Measurements from ENCODE around the gene PDCD11. TPM values are rescaled to one million over a fixed set of nuclear protein-coding genes. Genes with fewer than 3 reads are reported as not detected.

The PDCD11 gene
- 15.3 and 15.8 TPM in 2 replicates for polyA plus RNA-seq
- polyA minus RNA-seq, result 47.0 and 52.8 TPM in 2 replicates

- peak within 1 kb of the TSS; percentile 95 for H3K4me2 ChIP-seq (ENCODE audit: low read length)
- H3K4me3 ChIP-seq (ENCODE audit: low read length), result peak within 1 kb of the TSS; percentile 79
- no peaks in the 10 kb centered on the region for H3K9me2 ChIP-seq (ENCODE audit: insufficient read depth, low read length)
- no peaks in the 10 kb centered on the region for H3K27me3 ChIP-seq (ENCODE audit: insufficient read depth, low read depth, low read length)
- H3K27ac ChIP-seq (ENCODE audit: low read length), result peak within 1 kb of the TSS; percentile 78
- peak within 1 kb of the TSS; percentile 94 for H2AFZ ChIP-seq (ENCODE audit: low read depth, low read length)
- peak within 1 kb of the TSS; percentile 94 for H3K9ac ChIP-seq (ENCODE audit: low read length)
- H3K79me2 ChIP-seq (replicated peaks; ENCODE audit: insufficient read depth, low read length), result peaks cover 49% of the 10 kb centered on the region
- H3K36me3 ChIP-seq (ENCODE audit: insufficient read depth, low read length), result no peaks in the 10 kb centered on the region
- H4K20me1 ChIP-seq (ENCODE audit: insufficient read depth), result no peaks in the 10 kb centered on the region
- peak; percentile 96 for TF ChIP-seq POLR2AphosphoS5 (IDR thresholded peaks at IDR 0.05)
- no peak for TF ChIP-seq EP300 (conservative IDR thresholded peaks at IDR 0.05; ENCODE audit: poor library complexity, severe bottlenecking)
- peak; percentile 99 for TF ChIP-seq MXI1 (conservative IDR thresholded peaks at IDR 0.05; ENCODE audit: poor library complexity, severe bottlenecking)
- TF ChIP-seq REST (IDR thresholded peaks at IDR 0.05; ENCODE audit: borderline replicate concordance), result no peak
- TF ChIP-seq CTCF (IDR thresholded peaks at IDR 0.05; ENCODE audit: poor library complexity, severe bottlenecking), result peak; percentile 59
- peak; percentile 28 for TF ChIP-seq TAF1 (IDR thresholded peaks at IDR 0.05; ENCODE audit: low read depth)
- TF ChIP-seq RAD21 (conservative IDR thresholded peaks at IDR 0.05), result peak; percentile 48
- TF ChIP-seq SMC3 (conservative IDR thresholded peaks at IDR 0.05; ENCODE audit: poor library complexity), result peak; percentile 49
- H3K9me3 ChIP-seq (ENCODE audit: low read length), result no peaks in the 10 kb centered on the region
- H3F3A ChIP-seq (ENCODE audit: insufficient read depth, low read length, poor library complexity, severe bottlenecking), result no peaks in the 10 kb centered on the region
Measured at GRCh38 chr10:103396067-103396788, at the start of gene PDCD11, which contains the start of gene ATP5MK. TSS of gene PDCD11 (plus strand) at chr10:103396626. CDS start at chr10:103398427, 1,801 bp downstream. TSS of gene ATP5MK (minus strand) at chr10:103396475. CDS start at chr10:103392457, 4,018 bp downstream.

GRCh38 chr10:103350175-103350516 is 46.3 kb upstream of the PDCD11 start:
- H3K27me3 ChIP-seq (ENCODE audit: insufficient read depth, low read depth, low read length), result no peaks in the 10 kb centered on the region
- H3K4me3 ChIP-seq (ENCODE audit: low read length), result peak overlapping the region; percentile 91
- peak overlapping the region; percentile 91 for H2AFZ ChIP-seq (ENCODE audit: low read depth, low read length)
- peaks cover 8% of the 10 kb centered on the region for H3K79me2 ChIP-seq (replicated peaks; ENCODE audit: insufficient read depth, low read length)
- no peaks in the 10 kb centered on the region for H3F3A ChIP-seq (ENCODE audit: insufficient read depth, low read length, poor library complexity, severe bottlenecking)
- peak overlapping the region; percentile 84 for H3K9ac ChIP-seq (ENCODE audit: low read length)
- TF ChIP-seq REST (IDR thresholded peaks at IDR 0.05; ENCODE audit: borderline replicate concordance), result no peak
- TF ChIP-seq POLR2AphosphoS5 (IDR thresholded peaks at IDR 0.05), result no peak
- TF ChIP-seq EP300 (conservative IDR thresholded peaks at IDR 0.05; ENCODE audit: poor library complexity, severe bottlenecking), result no peak
- no peak for TF ChIP-seq SMC3 (conservative IDR thresholded peaks at IDR 0.05; ENCODE audit: poor library complexity)
- TF ChIP-seq EZH2 (IDR thresholded peaks at IDR 0.05; ENCODE audit: borderline replicate concordance, insufficient read depth, low read length, poor library complexity, severe bottlenecking), result no peak
- TF ChIP-seq CTCF (IDR thresholded peaks at IDR 0.05; ENCODE audit: poor library complexity, severe bottlenecking), result no peak
- TF ChIP-seq RAD21 (conservative IDR thresholded peaks at IDR 0.05), result no peak
- TF ChIP-seq TAF1 (IDR thresholded peaks at IDR 0.05; ENCODE audit: low read depth), result no peak
- no peak for TF ChIP-seq MXI1 (conservative IDR thresholded peaks at IDR 0.05; ENCODE audit: poor library complexity, severe bottlenecking)
- H3K9me3 ChIP-seq (ENCODE audit: low read length), result no peaks in the 10 kb centered on the region
- no peaks in the 10 kb centered on the region for H3K36me3 ChIP-seq (ENCODE audit: insufficient read depth, low read length)
- peak overlapping the region; percentile 79 for H3K27ac ChIP-seq (ENCODE audit: low read length)
- H3K4me2 ChIP-seq (ENCODE audit: low read length), result peak overlapping the region; percentile 41
- H4K20me1 ChIP-seq (ENCODE audit: insufficient read depth), result no peaks in the 10 kb centered on the region
- no peaks in the 10 kb centered on the region for H3K9me2 ChIP-seq (ENCODE audit: insufficient read depth, low read length)
